SU-DHL-6 (cell line): ENCODE data around the gene CHRM2.

Experiments
- H2AFZ ChIP-seq: fragments of 200-600 bp; sonication (generic); 2 replicates; pipeline ENCODE4 v1.6.1; 2014; ENCODE audit warnings: low read depth, mild to moderate bottlenecking, moderate library complexity, mixed read lengths, antibody characterized with exemption, low read length; ENCODE audit not compliant: severe bottlenecking
- H3F3A ChIP-seq: fragments of 200-600 bp; shearing (Covaris generic); 2 replicates; pipeline ENCODE4 v1.6.0; 2016; ENCODE audit warnings: antibody characterized with exemption, mild to moderate bottlenecking; ENCODE audit not compliant: insufficient read depth
- H3K27ac ChIP-seq: fragments of 200-600 bp; sonication (generic); 2 replicates; pipeline ENCODE4 v1.5.1; 2016; ENCODE audit warnings: low read depth, mild to moderate bottlenecking, low read length, moderate library complexity, mixed read lengths
- H3K27me3 ChIP-seq: fragments of 200-600 bp; sonication (generic), shearing (Covaris generic); 2 replicates; pipeline ENCODE4 v1.6.0; 2014; ENCODE audit warnings: mild to moderate bottlenecking, low read length
- H3K36me3 ChIP-seq: fragments of 200-600 bp; sonication (generic); 2 replicates; pipeline ENCODE4 v1.6.1; 2014; ENCODE audit warnings: mild to moderate bottlenecking, low read length, mixed read lengths
- H3K4me2 ChIP-seq: fragments of 300-600, 200-600 bp; shearing (Covaris generic), sonication (generic); 2 replicates; pipeline ENCODE4 v1.6.0; 2014; ENCODE audit warnings: low read length, low read depth, mild to moderate bottlenecking; ENCODE audit not compliant: poor library complexity, severe bottlenecking
- H3K4me3 ChIP-seq: fragments of 200-600 bp; sonication (generic); 2 replicates; pipeline ENCODE4 v1.5.1; 2014; ENCODE audit warnings: antibody characterized with exemption, low read length, mild to moderate bottlenecking, mixed read lengths; ENCODE audit not compliant: insufficient read depth, poor library complexity, severe bottlenecking
- H3K79me2 ChIP-seq: fragments of 200-600 bp; sonication (generic); 2 replicates; pipeline ENCODE4 v1.6.1; 2014; ENCODE audit warnings: mild to moderate bottlenecking, low read length, moderate library complexity; ENCODE audit not compliant: insufficient read depth
- H3K9ac ChIP-seq: fragments of 200-600 bp; sonication (generic); 2 replicates; pipeline ENCODE4 v1.7.0; 2014; ENCODE audit warnings: mild to moderate bottlenecking, low read length
- H3K9me2 ChIP-seq: fragments of 200-600 bp; sonication (generic); replicated peaks from 2 replicates; pipeline ENCODE4 v1.6.1; 2014; ENCODE audit warnings: low read length; ENCODE audit not compliant: insufficient read depth
- H3K9me3 ChIP-seq: fragments of 200-600 bp; sonication (generic); 2 replicates; pipeline ENCODE4 v1.6.1; 2014; ENCODE audit warnings: low read length, mixed read lengths; ENCODE audit not compliant: insufficient read depth
- H4K20me1 ChIP-seq: fragments of 200-600 bp; sonication (generic); 2 replicates; pipeline ENCODE4 v1.6.1; 2014; ENCODE audit warnings: low read depth, mild to moderate bottlenecking, antibody characterized with exemption, low read length, moderate library complexity, mixed read lengths
- CTCF ChIP-seq: fragments of 200-600 bp; sonication (generic); IDR thresholded peaks from one replicate; pipeline ENCODE4 v1.5.1; 2017; ENCODE audit warnings: antibody characterized with exemption, mild to moderate bottlenecking, low read length, moderate library complexity; ENCODE audit not compliant: insufficient read depth, poor library complexity, severe bottlenecking
- EZH2phosphoT487 ChIP-seq: fragments of 200-600 bp; sonication (generic), shearing (Covaris generic); conservative IDR thresholded peaks from 2 replicates; pipeline ENCODE4 v1.6.1; 2018; ENCODE audit warnings: mild to moderate bottlenecking, antibody characterized with exemption, low read length, moderate library complexity, mixed read lengths

Gene CHRM2

GRCh38 chr7:136870866-136871487, 2.5 kb downstream of the CHRM2 start:
- Histone ChIP-seq H4K20me1 (no peaks in the 10 kb centered on the region), H3K36me3 (no peaks in the 10 kb centered on the region), H3K27ac (no peak overlapping the region), H3K79me2 (no peaks in the 10 kb centered on the region), H3K4me3 (no peak overlapping the region), H2AFZ (no peak overlapping the region), H3K4me2 (no peak overlapping the region), H3K9ac (no peak overlapping the region), H3K9me2 (no peaks in the 10 kb centered on the region), H3F3A (no peaks in the 10 kb centered on the region), H3K9me3 (no peaks in the 10 kb centered on the region), H3K27me3 (no peaks in the 10 kb centered on the region)
- no peak for TF ChIP-seq CTCF
- no peak for TF ChIP-seq EZH2phosphoT487

DNA sequence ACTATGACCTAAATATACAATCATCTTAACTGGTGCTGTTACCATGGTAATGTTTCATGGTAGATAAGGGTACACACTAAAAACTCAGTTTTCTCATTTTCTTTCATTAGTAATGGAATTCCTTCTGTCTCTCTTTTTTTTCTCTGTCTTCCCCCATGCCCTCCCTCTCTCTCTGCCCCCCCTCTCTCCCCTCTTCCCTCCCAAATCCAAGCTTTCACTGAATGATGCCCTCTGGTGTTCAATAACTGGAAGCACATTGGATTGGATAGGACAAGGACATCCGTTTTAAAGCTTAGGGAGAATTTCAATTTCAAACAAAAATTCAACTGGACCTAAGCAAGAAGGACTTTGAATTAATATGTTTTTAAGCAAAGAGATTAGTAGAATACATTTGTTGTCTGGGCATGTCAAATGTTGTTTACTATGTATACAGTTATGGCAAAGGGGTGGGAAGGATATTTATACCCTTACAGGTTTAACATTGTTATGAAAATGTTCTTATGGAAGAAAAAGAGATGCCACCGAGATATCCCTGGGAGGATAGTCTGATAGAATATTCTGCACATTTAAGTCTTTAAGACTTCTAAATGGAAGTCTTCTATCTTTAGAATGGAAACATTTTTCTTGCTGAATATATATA, 6.1 kb downstream of the CHRM2 start:
- Histone ChIP-seq H3K9me3 (no peaks in the 10 kb centered on the region), H3K4me3 (no peak overlapping the region), H3K9ac (no peak overlapping the region), H3K36me3 (no peaks in the 10 kb centered on the region), H3F3A (no peaks in the 10 kb centered on the region), H3K79me2 (no peaks in the 10 kb centered on the region), H4K20me1 (no peaks in the 10 kb centered on the region), H3K9me2 (no peaks in the 10 kb centered on the region), H3K27ac (no peak overlapping the region), H3K27me3 (no peaks in the 10 kb centered on the region), H2AFZ (no peak overlapping the region), H3K4me2 (no peak overlapping the region)
- TF ChIP-seq EZH2phosphoT487 = no peak
- peak; percentile 30 for TF ChIP-seq CTCF

DNA sequence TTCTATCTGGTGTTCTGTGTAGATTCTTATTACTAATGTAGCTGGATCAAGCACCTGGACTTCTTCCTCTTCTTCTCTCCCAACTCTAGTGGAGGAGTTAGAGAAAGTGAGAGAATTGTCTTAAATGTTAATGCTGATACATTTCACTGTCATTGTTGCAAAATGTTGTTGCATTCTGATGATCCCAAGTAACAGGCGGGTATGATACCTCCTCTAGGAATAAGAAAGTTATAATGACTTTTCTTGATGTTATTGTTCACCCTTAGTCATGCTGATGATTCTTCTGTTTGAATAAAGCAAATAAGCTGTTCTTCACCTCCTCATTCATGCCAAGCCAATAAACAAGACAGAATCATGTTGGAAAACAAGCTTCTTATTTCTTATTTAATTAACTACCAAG, 9.1 kb downstream of the CHRM2 start:
- no peak overlapping the region for H3K4me3 ChIP-seq
- no peaks in the 10 kb centered on the region for H3K9me2 ChIP-seq
- no peak overlapping the region for H2AFZ ChIP-seq
- H3K36me3 ChIP-seq = no peaks in the 10 kb centered on the region
- no peaks in the 10 kb centered on the region for H3F3A ChIP-seq
- no peaks in the 10 kb centered on the region for H3K79me2 ChIP-seq
- H3K9me3 ChIP-seq = no peaks in the 10 kb centered on the region
- H3K4me2 ChIP-seq = no peak overlapping the region
- no peaks in the 10 kb centered on the region for H3K27me3 ChIP-seq
- H4K20me1 ChIP-seq = no peaks in the 10 kb centered on the region
- no peak overlapping the region for H3K9ac ChIP-seq
- no peak overlapping the region for H3K27ac ChIP-seq
- TF ChIP-seq EZH2phosphoT487 = no peak
- no peak for TF ChIP-seq CTCF
